CD4-positive, alpha-beta T cell treated with Interferon alpha-2 for 1 hour (primary cell): ENCODE measurements around the gene DDT.
"Not testable (repeated sequence)": the region's sequence is repeated elsewhere in the genome, so short reads cannot be mapped to it uniquely, and the experiment has no call there.

ENCODE experiments used
- DNase-seq, 2 donors: peaks; one replicate each; pipeline ENCODE4 v3.0.0-alpha.2; 2020 to 2022

DDT gene

DNA sequence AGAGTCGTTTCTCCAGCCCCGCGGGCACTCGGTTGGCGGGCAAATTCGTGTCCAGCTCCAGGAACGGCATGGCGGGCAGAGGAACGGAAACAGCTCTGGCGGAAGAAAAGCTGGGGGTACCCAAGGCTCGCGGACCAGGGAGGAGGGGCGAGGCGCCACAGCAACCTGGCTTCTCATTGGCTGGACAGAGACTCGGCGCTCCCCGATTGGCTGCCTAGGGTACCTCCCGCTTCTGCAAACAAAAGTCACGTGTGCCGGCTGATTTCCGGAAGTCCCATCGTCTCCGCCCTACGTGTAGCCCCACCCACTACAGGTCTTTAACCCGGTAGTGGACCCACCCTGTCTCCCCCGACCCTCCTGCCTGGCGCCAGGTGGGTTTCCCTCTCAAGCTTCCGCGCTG lies at the start of gene DDT:
Gene DDT (minus strand): TSS at position 97 of the 400 bp plus-strand sequence. CDS start 27 bp downstream, at position 70.
- DNase-seq = not testable (repeated sequence)

DNA sequence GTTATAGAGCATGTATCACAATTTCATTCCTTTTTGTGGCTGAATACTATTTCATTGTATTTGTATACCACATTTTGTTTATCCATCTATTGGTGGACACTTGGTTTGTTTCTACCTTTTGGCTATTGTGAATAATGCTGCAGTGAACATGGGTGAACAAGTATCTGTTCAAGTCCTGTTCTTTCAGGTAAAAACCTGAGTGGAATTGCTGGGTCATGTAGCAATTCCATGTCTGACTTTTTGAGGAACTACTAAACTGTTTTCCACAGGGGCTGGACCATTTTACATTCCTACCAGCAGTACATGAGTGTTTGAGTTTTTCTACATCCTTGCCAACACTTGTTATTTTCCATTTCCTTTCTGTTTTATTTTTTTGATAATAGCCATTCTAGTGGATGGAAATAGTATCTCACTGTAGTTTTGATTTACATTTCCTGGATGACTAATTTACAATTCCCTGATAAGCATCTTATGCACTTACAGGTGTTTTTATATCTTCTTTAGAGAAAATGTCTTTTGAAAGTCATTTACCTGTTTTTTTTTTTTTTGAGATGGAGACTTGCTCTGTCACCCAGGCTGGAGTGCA lies 49.1 kb upstream of the DDT start:
- DNase-seq = no peak

- DNase-seq = no peak
Measured at GRCh38 chr22:24021304-24021703, 47.1 kb upstream of the DDT start.

- no peak for DNase-seq
Measured at GRCh38 chr22:24016156-24016555, 41.9 kb upstream of the DDT start.

DNA sequence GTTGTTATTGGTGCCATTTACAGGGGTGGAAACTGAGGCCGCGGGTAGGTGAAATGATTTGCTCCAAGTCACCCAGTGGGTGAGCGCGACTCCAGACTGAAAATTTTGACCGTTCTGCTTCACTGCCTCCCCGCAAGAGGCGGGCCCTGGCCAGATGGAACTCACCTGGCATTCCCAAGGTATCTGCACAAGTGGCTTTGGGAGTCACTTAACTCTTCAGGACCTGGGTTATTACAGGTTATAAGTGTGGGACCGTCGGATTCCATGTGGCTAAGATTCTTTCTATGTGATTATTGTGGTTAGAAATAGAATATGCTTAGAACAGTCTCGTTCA lies 37.5 kb upstream of the DDT start:
- DNase-seq = no peak

DNA sequence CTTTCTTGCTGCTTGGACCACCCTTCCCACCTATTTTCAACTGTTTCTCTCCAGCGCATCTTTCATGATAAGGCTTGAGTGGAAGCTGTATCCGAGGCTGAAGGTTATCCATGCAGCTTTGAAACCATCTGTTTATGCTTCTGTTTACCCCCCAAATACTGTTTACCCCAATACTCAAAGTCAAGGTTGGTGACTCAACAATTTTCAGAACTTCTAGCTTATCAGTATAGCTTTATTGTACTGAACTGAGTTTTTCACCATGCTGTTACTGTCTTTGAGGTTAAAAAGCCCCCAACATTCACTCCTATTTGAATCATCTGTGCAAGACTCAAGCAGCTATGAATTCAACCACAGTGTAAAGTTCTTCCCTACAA lies 35.8 kb upstream of the DDT start:
- DNase-seq = no peak

GRCh38 chr22:24009227-24010017 lies 35.2 kb upstream of the DDT start:
- no peak for DNase-seq

DNA sequence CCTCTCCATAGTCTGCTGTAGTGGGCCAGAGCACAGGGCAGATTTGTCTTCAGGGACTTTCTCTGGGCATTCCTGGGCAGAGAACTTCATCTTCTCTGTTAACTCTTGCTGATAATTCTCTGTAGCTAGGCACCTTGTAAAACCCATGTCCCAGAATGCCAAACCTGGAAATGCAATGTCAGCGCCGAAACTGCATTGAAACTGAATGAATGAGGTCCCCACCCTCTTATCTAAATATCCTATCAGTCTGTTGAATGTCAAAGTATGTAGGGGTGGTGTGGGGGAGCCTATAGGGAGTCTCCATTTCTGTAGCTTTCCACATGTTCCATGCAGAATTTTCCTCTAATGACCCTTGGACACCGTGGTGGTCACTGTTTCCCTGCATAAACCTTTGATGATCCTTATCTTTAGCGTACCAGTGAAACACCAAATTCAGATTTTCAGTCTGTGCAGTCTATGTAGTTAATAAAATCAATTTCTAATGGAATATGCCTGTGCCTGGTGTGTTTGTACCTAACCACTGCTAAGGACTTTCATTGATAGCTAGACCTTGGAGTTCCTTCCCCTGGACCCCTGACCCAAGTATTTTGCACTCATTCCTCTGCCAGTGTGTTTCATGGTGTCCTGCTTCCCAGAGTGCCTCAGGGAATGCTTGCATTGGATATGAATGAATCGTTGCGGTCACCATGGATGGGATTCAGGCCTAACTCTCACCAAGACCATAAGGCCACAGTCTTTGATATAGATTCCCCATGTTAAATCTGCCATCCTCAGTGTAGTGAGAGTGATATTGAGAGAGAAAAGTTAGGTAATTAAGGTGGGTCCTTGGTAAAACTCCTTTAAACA lies 34.4 kb upstream of the DDT start:
- DNase-seq = no peak

DNA sequence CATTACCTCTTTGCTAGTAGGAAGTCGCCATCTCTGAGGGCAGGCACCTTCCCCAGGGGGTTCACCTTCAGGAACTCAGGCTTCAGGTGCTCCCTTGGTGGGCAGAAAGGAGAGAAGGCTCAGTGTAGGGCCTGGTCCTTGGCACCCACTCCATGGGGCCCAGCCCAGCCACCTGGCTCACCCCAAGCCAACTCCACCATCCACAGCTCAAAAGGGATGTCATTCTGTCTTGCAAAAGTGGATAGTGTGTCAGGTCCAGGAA lies 33.7 kb upstream of the DDT start:
- DNase-seq = no peak

- DNase-seq = no peak
Measured at GRCh38 chr22:24007253-24008021, 33.2 kb upstream of the DDT start.

GRCh38 chr22:24006914-24007214 lies 32.6 kb upstream of the DDT start:
- DNase-seq = no peak

GRCh38 chr22:24006207-24006913 lies 32.1 kb upstream of the DDT start:
- no peak for DNase-seq

GRCh38 chr22:24005201-24005600 lies 31.0 kb upstream of the DDT start, which contains the start of gene GSTT4:
TSS of gene GSTT4 (minus strand) at chr22:24005453. CDS start at chr22:24005356, 97 bp downstream.
- DNase-seq = no peak

DNA sequence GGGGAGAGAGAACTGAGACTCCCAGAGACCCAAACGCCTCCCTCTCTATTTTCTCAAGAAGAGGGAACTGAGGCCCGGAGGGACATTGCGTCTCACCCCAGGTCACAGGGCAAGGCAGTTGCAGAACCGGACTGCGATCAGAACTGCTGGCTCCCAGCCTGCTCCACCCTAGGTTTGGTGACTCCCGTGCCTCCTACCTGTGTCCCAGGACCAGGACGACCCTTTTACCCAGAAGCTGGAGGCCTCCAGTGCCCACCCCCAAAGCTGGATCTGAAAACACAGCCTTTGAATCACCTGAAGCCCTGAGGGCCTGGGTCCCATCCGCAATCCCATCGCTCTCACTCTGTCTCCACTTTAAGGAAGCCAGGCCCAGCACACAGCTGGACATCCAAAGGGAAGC lies 29.6 kb upstream of the DDT start:
- no peak for DNase-seq

DNA sequence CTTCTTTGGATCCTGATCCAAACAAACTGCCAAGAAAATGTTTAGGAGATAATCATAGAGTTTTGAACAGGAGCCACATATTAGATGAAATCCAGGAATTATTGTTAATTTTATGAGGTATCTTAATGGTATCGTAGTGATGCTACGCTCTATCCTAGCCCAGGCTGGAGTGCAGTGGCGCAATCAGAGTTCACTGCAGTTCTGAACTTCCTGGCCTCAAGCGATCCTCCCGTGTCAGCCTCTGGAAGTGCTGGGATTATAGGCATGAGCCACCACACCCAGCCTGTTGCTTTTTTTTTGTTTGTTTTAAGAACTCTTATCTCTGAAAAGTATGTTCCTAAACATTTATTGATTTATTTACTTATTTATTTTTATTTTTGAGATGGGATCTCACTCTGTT lies 28.6 kb upstream of the DDT start:
- DNase-seq = no peak

- no peak for DNase-seq
Measured at GRCh38 chr22:24002272-24002671, 28.0 kb upstream of the DDT start.

- no peak for DNase-seq
Measured at GRCh38 chr22:24001314-24001713, 27.1 kb upstream of the DDT start.

DNA sequence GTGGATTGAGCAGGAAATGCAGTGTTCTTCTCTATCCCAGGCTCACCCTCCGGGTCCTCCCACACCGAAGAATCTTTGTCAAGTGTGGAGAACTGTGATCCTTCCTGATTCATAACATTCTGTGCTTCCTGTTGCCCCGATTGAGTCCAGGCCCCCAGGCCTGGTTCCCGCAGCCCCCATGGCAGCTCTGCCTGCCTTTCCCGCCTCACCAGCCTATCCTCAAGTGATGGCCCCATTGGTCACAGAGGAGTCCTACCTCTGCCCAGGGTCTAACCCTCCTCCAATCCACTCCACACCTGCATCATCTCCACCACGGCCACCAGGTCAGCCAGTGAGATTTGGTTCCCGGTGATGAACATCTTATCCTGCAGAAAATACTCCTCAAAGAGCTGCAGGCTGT lies 25.5 kb upstream of the DDT start:
- not testable (repeated sequence) for DNase-seq

GRCh38 chr22:23997092-23997491 lies 22.9 kb upstream of the DDT start:
- no peak for DNase-seq

DNA sequence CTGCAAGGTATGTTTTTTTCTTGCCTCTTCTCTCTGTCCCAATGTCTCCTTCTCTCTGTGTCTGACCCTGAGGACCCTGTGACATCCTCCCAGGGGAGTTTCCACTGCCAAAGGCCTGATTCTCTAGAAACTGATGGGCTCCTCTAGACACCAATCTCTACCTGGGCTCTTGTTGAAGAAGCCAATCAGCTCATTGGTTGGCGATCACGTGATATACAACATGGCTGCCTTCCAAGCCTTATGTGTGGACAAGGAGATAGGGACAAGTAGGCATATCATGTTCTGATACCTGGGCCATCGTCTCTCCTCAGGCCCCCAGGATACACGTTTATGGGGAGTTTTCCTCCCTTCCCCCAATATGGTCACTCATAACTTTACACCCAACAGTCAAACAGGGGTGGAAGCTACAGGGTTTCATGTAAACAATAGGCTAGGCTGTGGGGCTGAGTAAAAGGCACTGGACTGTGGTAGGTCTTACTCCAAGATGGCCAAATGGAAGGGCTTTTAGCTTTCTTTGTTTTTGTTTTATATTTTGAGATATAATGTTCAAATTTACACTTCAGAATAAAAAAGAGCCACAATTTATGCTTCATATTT lies 19.4 kb upstream of the DDT start:
- DNase-seq = not testable (repeated sequence)

- DNase-seq = not testable (repeated sequence)
Measured at GRCh38 chr22:23993080-23993479, 18.8 kb upstream of the DDT start.

GRCh38 chr22:23989583-23990244 lies 15.5 kb upstream of the DDT start:
- not testable (repeated sequence) for DNase-seq
